Nephron (organoid): ENCODE results near the gene SPON1.
"Not testable (repeated sequence)": the region's sequence is repeated elsewhere in the genome, so short reads cannot be mapped to it uniquely, and the experiment has no call there.

ENCODE experiments used
- H3K27ac Mint-ChIP-seq, 3 experiments: 2 replicates each; pipeline ENCODE4 v1.8.0; 2020; ENCODE audit warnings: mixed read lengths in 3 of 3, mild to moderate bottlenecking in 2 of 3, moderate library complexity in 1 of 3
- H3K27me3 Mint-ChIP-seq: 2 replicates; pipeline ENCODE4 v1.8.0; 2021; ENCODE audit warnings: low read depth, mild to moderate bottlenecking, moderate library complexity, mixed read lengths
- H3K36me3 Mint-ChIP-seq: 2 replicates; pipeline ENCODE4 v1.8.0; 2020; ENCODE audit warnings: low read depth, mixed read lengths
- H3K4me1 Mint-ChIP-seq: 2 replicates; pipeline ENCODE4 v1.8.0; 2020; ENCODE audit warnings: mixed read lengths
- H3K4me3 Mint-ChIP-seq, 3 experiments: 2 replicates each; pipeline ENCODE4 v1.8.0; 2020; ENCODE audit warnings: mild to moderate bottlenecking in 3 of 3, mixed read lengths in 3 of 3, moderate library complexity in 2 of 3
- H3K9me3 Mint-ChIP-seq: 2 replicates; pipeline ENCODE4 v1.8.0; 2020; ENCODE audit warnings: mixed read lengths
- TF ChIP-seq, protein P1 (sequence below), 3 experiments: fragments of 200-600 bp; sonication (generic); IDR thresholded peaks; one replicate each; pipeline ENCODE4 v1.5.0; 2021; ENCODE audit warnings: antibody characterized with exemption in 3 of 3; ENCODE audit not compliant: unreplicated experiment in 3 of 3

SPON1 gene

DNA sequence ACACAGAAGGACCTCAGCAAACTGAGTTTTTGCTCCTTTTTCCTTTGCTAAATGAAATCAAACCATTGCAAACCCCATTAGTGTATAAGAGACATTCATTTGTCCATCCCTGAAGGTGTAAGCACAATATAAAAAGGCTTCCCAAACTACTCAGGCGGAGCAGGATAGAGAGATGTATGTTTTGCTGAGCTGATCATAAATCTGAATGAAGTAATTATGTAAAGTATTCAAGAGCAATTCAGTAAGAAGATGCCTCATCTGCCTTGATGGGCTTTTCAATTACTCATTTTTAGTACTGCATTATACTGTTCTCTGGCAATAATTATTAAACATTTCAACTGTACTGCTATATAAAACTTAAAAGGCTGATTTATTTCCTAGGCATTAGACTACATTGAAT is 65.0 kb downstream of the SPON1 start:
- peaks cover 3% of the 10 kb centered on the region for H3K27me3 Mint-ChIP-seq
- TF ChIP-seq, protein P1, sequence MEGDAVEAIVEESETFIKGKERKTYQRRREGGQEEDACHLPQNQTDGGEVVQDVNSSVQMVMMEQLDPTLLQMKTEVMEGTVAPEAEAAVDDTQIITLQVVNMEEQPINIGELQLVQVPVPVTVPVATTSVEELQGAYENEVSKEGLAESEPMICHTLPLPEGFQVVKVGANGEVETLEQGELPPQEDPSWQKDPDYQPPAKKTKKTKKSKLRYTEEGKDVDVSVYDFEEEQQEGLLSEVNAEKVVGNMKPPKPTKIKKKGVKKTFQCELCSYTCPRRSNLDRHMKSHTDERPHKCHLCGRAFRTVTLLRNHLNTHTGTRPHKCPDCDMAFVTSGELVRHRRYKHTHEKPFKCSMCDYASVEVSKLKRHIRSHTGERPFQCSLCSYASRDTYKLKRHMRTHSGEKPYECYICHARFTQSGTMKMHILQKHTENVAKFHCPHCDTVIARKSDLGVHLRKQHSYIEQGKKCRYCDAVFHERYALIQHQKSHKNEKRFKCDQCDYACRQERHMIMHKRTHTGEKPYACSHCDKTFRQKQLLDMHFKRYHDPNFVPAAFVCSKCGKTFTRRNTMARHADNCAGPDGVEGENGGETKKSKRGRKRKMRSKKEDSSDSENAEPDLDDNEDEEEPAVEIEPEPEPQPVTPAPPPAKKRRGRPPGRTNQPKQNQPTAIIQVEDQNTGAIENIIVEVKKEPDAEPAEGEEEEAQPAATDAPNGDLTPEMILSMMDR (IDR thresholded peaks at IDR 0.05; ENCODE audit: unreplicated experiment in 3 of 3) = no peak
- H3K4me3 Mint-ChIP-seq = no peak overlapping the region
- no peaks in the 10 kb centered on the region for H3K9me3 Mint-ChIP-seq
- H3K36me3 Mint-ChIP-seq = no peaks in the 10 kb centered on the region
- peak overlapping the region; percentile 26 to 87 (median 82) for H3K27ac Mint-ChIP-seq
- peaks cover 58% of the 10 kb centered on the region for H3K4me1 Mint-ChIP-seq

DNA sequence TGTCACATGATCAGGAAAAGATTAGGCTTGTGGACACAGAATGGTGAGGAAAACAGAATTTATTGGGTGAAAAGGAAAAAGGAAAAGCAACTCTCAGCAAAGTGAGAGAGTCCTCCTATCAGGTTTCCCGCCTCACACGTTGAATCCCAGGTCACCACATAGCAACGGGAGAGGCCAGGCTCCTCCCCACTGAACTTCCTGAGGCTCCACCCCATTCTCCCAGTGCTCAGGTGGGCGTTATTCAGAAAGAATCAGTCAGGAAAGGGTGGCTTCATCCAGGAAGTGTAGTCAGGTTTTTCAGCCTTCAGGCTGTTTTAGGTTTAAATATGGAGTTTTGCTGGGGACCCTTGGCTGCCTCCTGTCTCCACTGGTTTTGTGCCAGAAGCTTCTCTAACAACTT is 66.9 kb downstream of the SPON1 start:
- Mint-ChIP-seq H3K4me3 (peak overlapping the region in 2 of 3 experiments; percentile 37 to 47), H3K27ac (peak overlapping the region; percentile 76 to 95 (median 83)), H3K36me3 (no peaks in the 10 kb centered on the region), H3K9me3 (no peaks in the 10 kb centered on the region), H3K4me1 (peaks cover 48% of the 10 kb centered on the region), H3K27me3 (peaks cover 3% of the 10 kb centered on the region)
- TF ChIP-seq, protein P1 (IDR thresholded peaks at IDR 0.05; ENCODE audit: unreplicated experiment in 3 of 3) = no peak

DNA sequence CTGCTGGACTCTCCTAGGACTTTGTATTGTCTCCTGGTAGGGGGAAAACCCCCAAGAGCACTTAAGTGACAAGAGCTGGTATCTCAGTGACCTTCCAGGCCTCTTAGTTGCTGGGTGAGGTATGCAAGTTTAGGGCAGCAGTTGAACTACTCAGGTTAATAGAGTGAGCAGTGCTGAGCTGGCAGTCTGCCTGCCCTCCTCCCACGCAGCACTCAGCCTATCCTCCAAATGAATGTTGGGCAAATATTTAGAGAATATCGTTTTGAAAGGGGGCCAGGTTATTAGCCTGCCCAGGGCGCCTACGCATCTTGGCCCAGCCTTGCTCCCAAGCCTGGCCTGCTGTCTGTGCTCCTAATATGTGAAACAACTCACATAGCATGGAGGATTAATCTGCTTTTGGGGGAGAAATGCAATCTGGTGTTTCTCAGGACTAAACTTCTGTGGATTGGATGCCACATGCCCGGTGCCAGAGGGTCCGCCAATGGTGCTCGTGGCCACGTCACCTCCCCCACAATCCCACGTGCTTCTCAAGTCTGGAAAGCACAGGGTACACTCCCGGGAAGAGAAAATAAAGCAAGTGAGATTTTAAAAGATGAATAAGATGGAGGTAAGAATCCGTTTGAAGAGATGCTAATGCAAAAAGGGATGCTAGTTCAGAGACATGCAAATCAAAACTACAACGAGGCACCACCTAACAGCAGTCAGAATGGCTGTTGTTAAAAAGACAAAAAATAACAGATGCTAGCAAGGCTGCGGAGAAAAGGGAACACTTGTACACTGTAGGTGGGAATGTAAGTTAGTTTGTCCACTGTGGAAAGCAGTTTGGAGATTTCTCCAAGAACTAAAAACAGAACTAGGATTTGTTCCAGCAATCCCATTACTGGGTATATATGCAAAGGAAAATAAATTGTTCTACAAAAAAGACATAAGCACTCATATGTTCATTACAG is 67.7 kb downstream of the SPON1 start:
- TF ChIP-seq, protein P1 (IDR thresholded peaks at IDR 0.05; ENCODE audit: unreplicated experiment in 3 of 3) = no peak
- Mint-ChIP-seq H3K9me3 (no peaks in the 10 kb centered on the region), H3K27me3 (peaks cover 3% of the 10 kb centered on the region), H3K4me1 (peaks cover 48% of the 10 kb centered on the region), H3K4me3 (peak overlapping the region in 1 of 3 experiments; percentile 20), H3K36me3 (no peaks in the 10 kb centered on the region), H3K27ac (peak overlapping the region; percentile 76 to 95 (median 83))

DNA sequence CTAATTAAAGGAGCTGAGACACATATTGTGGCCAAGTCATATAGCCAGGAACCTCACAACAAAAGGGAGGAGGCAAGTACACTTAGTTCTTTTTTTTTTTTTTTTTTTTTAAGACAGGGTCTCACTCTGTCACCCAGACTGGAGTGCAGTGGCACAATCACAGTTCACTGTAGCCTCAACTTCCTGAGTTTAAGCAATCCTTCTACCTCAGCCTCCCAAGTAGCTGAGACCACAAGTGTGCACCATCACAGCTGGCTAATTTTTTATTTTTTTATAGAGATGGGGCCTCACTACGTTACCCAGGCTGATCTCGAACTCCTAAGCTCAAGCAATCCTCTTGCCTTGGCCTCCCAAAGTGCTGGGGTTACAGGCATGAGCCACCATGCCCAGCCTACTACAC is 73.0 kb downstream of the SPON1 start:
- H3K4me3 Mint-ChIP-seq, H3K9me3 Mint-ChIP-seq, H3K27me3 Mint-ChIP-seq, H3K36me3 Mint-ChIP-seq, H3K27ac Mint-ChIP-seq, H3K4me1 Mint-ChIP-seq: not testable (repeated sequence)

DNA sequence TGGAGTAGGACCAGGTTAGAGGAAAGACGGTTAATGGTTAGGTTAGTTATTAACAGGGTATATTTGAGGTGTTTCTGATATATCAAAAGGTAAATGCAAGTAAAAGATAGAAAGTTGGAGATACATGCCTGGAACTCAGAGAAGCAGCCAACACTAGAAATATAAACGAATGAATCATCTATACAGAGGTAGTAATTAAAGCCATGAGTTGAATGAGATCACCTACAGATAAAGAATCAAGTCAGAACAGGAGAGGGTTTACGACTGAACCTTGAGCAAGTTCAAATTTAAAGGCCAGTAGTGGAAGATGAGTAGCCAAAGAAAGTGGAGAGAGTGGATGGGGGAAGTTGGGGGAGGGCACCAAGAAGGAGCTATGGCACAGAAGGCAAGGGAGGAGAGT is 73.9 kb downstream of the SPON1 start:
- Mint-ChIP-seq H3K27me3 (no peaks in the 10 kb centered on the region), H3K4me3 (no peak overlapping the region), H3K36me3 (no peaks in the 10 kb centered on the region), H3K4me1 (no peaks in the 10 kb centered on the region), H3K9me3 (peaks cover 4% of the 10 kb centered on the region), H3K27ac (no peak overlapping the region)
- TF ChIP-seq, protein P1 (IDR thresholded peaks at IDR 0.05; ENCODE audit: unreplicated experiment in 3 of 3) = no peak

DNA sequence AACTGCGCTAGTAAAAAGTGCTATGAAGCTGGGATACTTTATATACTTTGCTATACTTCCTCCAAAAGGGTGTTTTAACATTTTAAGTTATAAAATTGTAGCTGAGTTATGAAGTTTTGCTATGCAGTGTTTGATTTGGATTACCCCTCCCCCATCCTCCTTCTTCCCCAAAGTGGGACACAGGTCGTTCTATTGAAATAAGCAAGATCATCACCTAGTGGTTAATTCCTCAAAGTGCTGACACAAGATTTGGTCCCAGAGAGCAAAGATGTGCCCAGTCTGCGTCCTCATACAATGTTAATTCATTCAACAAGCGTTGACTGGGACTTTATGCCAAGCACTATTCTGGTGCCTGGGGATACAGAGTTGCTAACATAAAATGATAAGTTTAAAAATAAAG is 78.5 kb downstream of the SPON1 start:
- H3K27me3 Mint-ChIP-seq = no peaks in the 10 kb centered on the region
- TF ChIP-seq, protein P1 (IDR thresholded peaks at IDR 0.05; ENCODE audit: unreplicated experiment in 3 of 3) = peak in 2 of 3 experiments; percentile 8 to 16
- H3K36me3 Mint-ChIP-seq = no peaks in the 10 kb centered on the region
- no peak overlapping the region for H3K4me3 Mint-ChIP-seq
- H3K9me3 Mint-ChIP-seq = peaks cover 4% of the 10 kb centered on the region
- H3K4me1 Mint-ChIP-seq = peaks cover 23% of the 10 kb centered on the region
- H3K27ac Mint-ChIP-seq = no peak overlapping the region
